HG02852 (cell line): ENCODE data around the gene CLEC4C.

Experiments
- ATAC-seq: cut with Tn5 transposase; IDR thresholded peaks from one replicate; pipeline ENCODE4 v1.9.1; 2021; ENCODE audit warnings: mild to moderate bottlenecking, moderate library complexity; ENCODE audit not compliant: unreplicated experiment

CLEC4C gene

DNA sequence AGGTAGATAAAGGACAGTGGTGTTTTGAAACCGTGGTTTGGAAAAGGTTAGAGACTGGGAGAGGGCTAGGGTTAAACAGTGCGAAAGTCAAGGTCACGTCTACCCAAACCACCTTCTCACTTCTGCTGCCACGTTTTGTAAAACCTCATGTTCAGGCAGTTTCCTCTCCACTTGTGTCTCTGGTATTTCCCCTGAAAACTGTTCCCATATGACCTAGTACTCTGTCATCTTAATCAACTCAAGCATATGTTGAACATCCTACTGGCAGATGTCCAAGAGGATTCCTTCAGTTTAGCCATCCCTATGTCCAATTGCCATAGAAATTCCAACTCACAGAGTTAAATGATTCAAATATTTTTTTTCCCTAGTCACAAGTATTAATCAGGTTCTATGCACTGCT is 17.4 kb downstream of the CLEC4C start:
- ATAC-seq, result no peak

- ATAC-seq, result no peak
These were observed 23.2 kb downstream of the CLEC4C start for GRCh38 chr12:7723926-7724325.

GRCh38 chr12:7719946-7720730 is 27.0 kb downstream of the CLEC4C start:
- no peak for ATAC-seq

- ATAC-seq, result no peak
These were observed 30.8 kb downstream of the CLEC4C start for GRCh38 chr12:7716381-7716780.

DNA sequence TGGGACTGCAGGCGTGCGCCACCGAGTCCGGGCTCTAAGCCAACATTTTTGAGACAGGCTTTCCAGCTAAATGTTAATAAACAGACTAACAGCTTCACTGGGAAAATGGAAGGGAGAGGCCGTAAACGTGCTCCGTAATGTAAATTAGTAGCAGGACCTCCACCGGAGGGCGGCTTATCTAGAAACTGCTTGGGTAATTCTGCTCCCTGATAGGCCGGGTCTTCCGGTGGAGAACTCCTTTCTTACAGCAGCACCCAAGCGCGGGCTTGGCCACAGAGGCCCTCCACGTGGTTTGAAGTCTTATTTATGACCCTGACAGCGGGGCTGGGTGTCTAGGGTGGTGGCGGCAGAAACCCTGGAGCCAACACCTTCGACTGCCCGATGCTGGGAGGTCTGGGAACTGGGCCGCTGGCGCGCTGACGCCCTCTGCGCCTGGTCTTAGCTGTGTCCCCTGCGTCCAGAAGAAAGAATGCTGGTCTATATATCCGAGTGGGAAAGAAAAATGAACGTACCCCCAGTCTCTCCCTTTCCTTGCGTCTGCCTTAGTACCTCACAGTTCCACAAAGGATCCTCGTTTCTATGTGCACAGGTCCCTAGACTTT is 34.2 kb downstream of the CLEC4C start:
- ATAC-seq, result no peak

DNA sequence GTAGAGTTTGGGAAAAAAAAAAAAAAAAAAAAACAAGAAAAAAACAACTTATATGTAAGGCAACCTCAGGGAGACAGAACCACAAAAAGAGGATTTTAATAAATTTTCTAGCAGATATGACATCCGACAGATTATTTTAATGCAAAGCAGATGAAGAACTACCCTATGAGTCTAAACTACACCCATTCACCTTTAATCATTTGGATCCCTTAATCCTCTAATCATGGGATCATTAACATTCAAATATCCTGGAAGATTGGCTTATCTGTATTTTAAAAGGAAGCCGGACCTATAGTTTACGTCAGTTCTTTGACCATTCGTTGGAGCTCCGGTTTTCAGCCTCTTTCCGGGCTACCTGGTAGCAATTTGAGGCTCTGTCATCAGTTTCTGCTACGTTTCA is 36.0 kb downstream of the CLEC4C start, which contains the start of gene DPPA3:
Gene DPPA3, plus strand, starts transcription at position 301 of the 400 bp plus-strand sequence. CDS start 138 bp downstream, outside the sequence.
- ATAC-seq, result no peak

DNA sequence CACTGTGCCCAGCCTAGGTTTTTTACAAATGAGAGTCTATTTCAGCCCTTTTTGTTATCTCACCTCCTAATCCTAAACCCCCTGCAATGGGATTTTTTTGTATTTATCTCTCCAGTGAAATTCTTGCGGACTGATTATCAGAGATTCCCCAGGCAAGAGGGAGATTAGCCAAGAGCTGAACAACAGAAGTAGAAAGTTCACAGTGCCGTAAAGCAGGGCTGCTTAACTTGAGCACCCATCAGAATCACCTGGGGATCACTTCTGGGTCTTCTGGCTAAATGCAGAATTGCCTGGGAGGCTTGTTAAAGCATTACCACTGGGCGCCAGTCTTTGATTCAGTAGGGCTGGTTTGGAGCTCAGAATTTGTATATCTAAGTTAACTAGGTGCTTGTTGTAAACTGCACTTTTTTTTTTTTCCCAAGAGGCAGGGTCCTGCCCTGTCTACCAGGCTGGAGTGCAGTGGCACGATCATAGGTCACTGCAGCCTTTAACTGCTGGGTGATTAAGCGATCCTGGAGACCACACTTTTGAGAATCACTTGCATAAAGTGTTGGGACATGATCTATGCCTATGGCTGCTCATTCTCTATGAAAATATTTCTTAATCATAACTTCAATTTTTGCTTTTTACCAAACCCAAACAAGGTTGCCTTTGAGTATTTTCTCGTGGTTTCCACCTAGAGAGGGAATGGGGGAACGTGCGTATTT is 37.1 kb downstream of the CLEC4C start:
- ATAC-seq, result no peak

DNA sequence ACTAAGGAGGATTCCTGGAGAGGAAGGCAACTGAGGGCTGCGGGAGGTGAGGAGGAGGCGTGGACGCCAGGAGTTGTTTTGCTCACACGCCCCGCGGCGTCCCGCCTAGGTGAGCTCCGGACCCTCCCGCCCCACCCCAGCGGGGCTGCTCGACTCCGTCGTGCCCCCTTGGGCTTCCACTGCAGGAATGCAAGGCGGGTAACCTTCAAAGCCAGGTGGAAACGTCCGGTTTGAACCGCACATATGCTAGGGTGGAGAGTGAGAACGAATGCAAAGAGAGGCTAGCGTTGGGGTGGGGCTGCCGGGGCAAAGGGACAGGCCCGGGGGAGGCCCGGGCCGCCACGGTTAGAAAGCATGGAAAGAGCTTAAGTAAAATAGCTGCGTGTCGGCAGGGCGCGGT is 41.3 kb downstream of the CLEC4C start:
- ATAC-seq, result no peak

GRCh38 chr12:7695566-7696197 is 51.5 kb downstream of the CLEC4C start, which contains the start of gene GDF3:
TSS of gene GDF3 (minus strand) at chr12:7695775. CDS start at chr12:7695728, 47 bp downstream.
- no peak for ATAC-seq

GRCh38 chr12:7695237-7695560 is 52.0 kb downstream of the CLEC4C start:
- ATAC-seq, result no peak

- ATAC-seq, result no peak
These were observed 52.5 kb downstream of the CLEC4C start for GRCh38 chr12:7694556-7695236.

- ATAC-seq, result no peak
These were observed 53.4 kb downstream of the CLEC4C start for GRCh38 chr12:7693793-7694192.

- ATAC-seq, result no peak
These were observed 65.6 kb downstream of the CLEC4C start for GRCh38 chr12:7681535-7681934.
